Smooth muscle cell (in vitro differentiated cells): ENCODE measurements around the gene MAP4K4. TPM values are rescaled to one million over a fixed set of nuclear protein-coding genes. Genes with fewer than 3 reads are reported as not detected.
"Not testable (repeated sequence)": the region's sequence is repeated elsewhere in the genome, so short reads cannot be mapped to it uniquely, and the experiment has no call there.

Source experiments
- DNase-seq: peaks from one replicate; lab custom pipeline; 2025; ENCODE audit not compliant: unreplicated experiment; lab: John Stamatoyannopoulos, UW
- H2AFZ ChIP-seq: fragments of 200-600 bp; sonication (generic); 2 replicates; pipeline ENCODE4 v1.6.0; 2016; ENCODE audit warnings: antibody characterized with exemption, low read depth, mild to moderate bottlenecking
- H3F3A ChIP-seq: fragments of 200-600 bp; sonication (generic); 2 replicates; pipeline ENCODE4 v1.6.0; 2017; ENCODE audit warnings: antibody characterized with exemption, low read depth
- H3K27ac ChIP-seq: fragments of 200-600 bp; sonication (generic); 2 replicates; pipeline ENCODE4 v1.5.1; 2016; ENCODE audit warnings: low read depth, mild to moderate bottlenecking
- H3K27me3 ChIP-seq: fragments of 200-600 bp; sonication (generic); 2 replicates; pipeline ENCODE4 v1.6.1; 2016; ENCODE audit warnings: low read depth, mild to moderate bottlenecking
- H3K36me3 ChIP-seq: fragments of 200-600 bp; sonication (generic); 2 replicates; pipeline ENCODE4 v1.5.1; 2016; ENCODE audit warnings: low read depth
- H3K4me1 ChIP-seq: fragments of 200-600 bp; sonication (generic); 2 replicates; pipeline ENCODE4 v1.5.1; 2016; ENCODE audit warnings: low read depth
- H3K4me2 ChIP-seq: fragments of 200-600 bp; sonication (generic); 2 replicates; pipeline ENCODE4 v1.6.0; 2016; ENCODE audit warnings: mild to moderate bottlenecking
- H3K4me3 ChIP-seq: fragments of 200-600 bp; sonication (generic); 2 replicates; pipeline ENCODE4 v1.5.1; 2016; ENCODE audit warnings: mild to moderate bottlenecking
- H3K79me2 ChIP-seq: fragments of 200-600 bp; sonication (generic); 2 replicates; pipeline ENCODE4 v1.6.0; 2016; ENCODE audit warnings: low read depth, mild to moderate bottlenecking
- H3K9ac ChIP-seq: fragments of 200-600 bp; sonication (generic); 2 replicates; pipeline ENCODE4 v1.6.0; 2016; ENCODE audit warnings: low read depth
- H3K9me3 ChIP-seq: fragments of 200-600 bp; sonication (generic); replicated peaks from 2 replicates; pipeline ENCODE4 v1.5.1; 2016; ENCODE audit warnings: low read depth
- H4K20me1 ChIP-seq: fragments of 200-600 bp; sonication (generic); 2 replicates; pipeline ENCODE4 v1.6.0; 2016; ENCODE audit warnings: low read depth
- CTCF ChIP-seq: fragments of 200-600 bp; sonication (generic); IDR thresholded peaks from 2 replicates; pipeline ENCODE4 v1.5.1; 2017; ENCODE audit warnings: borderline replicate concordance, mild to moderate bottlenecking, antibody characterized with exemption; ENCODE audit not compliant: insufficient read depth, poor library complexity, severe bottlenecking
- WGBS: methylation state at CpG from one replicate; pipeline ENCODE4 v1.1.7; 2016; ENCODE audit warnings: low lambda C conversion rate; 5-methylcytosine and 5-hydroxymethylcytosine counted together
- polyA plus RNA-seq: library from polyadenylated mRNA; unstranded; fragments of >200 nt; fragmentation: Nextera tagmentation; extraction: Ambion mirVana; gene quantifications from 2 replicates; pipeline ENCODE4 v1.2.1, GENCODE V29; 2016
- total RNA-seq: library from RNA; depleted of rRNA; stranded (reverse); fragments of >200 nt; gene quantifications from 2 replicates; pipeline ENCODE4 v1.2.3, GENCODE V29; 2014

Gene MAP4K4
- total and polyA plus RNA-seq, 2 experiments from 2014 or later: 68.9 to 107 TPM

- H3K9me3 ChIP-seq: no peaks in the 10 kb centered on the region
- H3K4me1 ChIP-seq: peaks cover 44% of the 10 kb centered on the region
- WGBS: 95% methylated on average over 1 of the region's 1 CpG
- H3K27me3 ChIP-seq: no peaks in the 10 kb centered on the region
- H4K20me1 ChIP-seq: peaks cover 83% of the 10 kb centered on the region
- H3K4me3 ChIP-seq: no peak overlapping the region
- H2AFZ ChIP-seq: no peak overlapping the region
- H3F3A ChIP-seq: peaks cover 13% of the 10 kb centered on the region
- no peak overlapping the region for H3K4me2 ChIP-seq
- no peak for DNase-seq
- peak overlapping the region; percentile 21 for H3K27ac ChIP-seq
- peaks cover 80% of the 10 kb centered on the region for H3K79me2 ChIP-seq
- no peak overlapping the region for H3K9ac ChIP-seq
- no peaks in the 10 kb centered on the region for H3K36me3 ChIP-seq
- TF ChIP-seq CTCF: no peak
These were observed 47.3 kb downstream of the MAP4K4 start for GRCh38 chr2:101744832-101745231.

DNA sequence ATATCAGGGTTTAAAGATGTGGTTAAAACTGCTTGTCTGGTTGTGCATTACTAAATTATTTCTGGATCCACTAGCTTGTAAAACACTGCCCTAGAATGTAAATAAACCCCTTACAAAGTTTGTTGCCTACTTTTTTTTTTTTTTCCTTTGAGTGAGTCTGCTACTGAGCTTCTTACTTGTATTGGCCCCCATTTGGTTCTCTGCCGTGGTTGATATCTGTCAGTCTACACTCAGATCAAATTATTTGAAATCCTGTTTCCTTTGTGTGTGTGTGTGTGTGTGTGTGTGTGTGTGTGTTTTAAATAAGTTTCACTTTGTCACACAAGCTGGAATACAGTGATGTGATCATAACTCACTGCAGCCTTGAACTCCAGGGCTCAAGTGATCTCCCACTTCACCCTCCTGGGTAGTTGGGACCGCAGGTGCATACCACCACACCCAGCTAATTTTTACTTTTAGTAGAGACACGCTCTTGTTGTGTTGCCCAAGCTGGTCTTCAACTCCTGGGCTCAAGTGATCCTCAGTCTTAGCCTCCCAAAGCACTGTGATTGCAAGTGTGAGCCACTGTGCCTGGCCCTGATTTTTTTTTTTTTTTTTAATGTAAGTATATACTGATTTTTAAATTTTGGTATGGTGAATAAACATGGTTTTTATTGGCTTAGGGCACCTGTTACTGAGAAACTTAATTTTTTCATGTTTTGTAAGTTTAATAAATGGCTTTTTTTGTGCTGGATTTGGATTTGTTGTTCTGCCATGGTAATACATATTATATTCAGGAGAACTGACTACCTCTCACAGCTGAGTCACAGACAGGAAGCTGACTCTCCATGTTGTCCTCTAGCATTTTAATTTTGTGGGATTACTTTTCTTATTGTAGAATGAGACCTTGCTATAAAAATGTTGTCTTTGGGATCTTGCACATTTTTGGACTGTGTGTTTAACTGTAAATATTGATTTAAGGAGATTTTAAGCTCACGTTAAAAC is 48.5 kb downstream of the MAP4K4 start:
- Histone ChIP-seq H3K4me3 (no peak overlapping the region), H3F3A (peaks cover 9% of the 10 kb centered on the region), H3K9me3 (no peaks in the 10 kb centered on the region), H3K27ac (peak overlapping the region; percentile 94), H3K4me2 (peak overlapping the region; percentile 71), H3K79me2 (peaks cover 78% of the 10 kb centered on the region), H4K20me1 (peaks cover 78% of the 10 kb centered on the region), H3K4me1 (peaks cover 46% of the 10 kb centered on the region), H3K36me3 (no peaks in the 10 kb centered on the region), H2AFZ (no peak overlapping the region), H3K9ac (peak overlapping the region; percentile 60), H3K27me3 (no peaks in the 10 kb centered on the region)
- WGBS: 56% methylated on average over 4 of the region's 4 CpGs
- DNase-seq: no peak
- no peak for TF ChIP-seq CTCF

GRCh38 chr2:101748000-101748399 is 50.5 kb downstream of the MAP4K4 start:
- H2AFZ ChIP-seq: no peak overlapping the region
- H3F3A ChIP-seq: peaks cover 9% of the 10 kb centered on the region
- H3K4me1 ChIP-seq: peaks cover 39% of the 10 kb centered on the region
- no peaks in the 10 kb centered on the region for H3K9me3 ChIP-seq
- WGBS: 52% methylated on average over 1 of the region's 1 CpG
- H3K36me3 ChIP-seq: no peaks in the 10 kb centered on the region
- H4K20me1 ChIP-seq: peaks cover 80% of the 10 kb centered on the region
- peak overlapping the region; percentile 94 for H3K27ac ChIP-seq
- H3K79me2 ChIP-seq: peaks cover 80% of the 10 kb centered on the region
- H3K9ac ChIP-seq: no peak overlapping the region
- H3K4me3 ChIP-seq: no peak overlapping the region
- no peak for DNase-seq
- no peaks in the 10 kb centered on the region for H3K27me3 ChIP-seq
- TF ChIP-seq CTCF: no peak
- peak overlapping the region; percentile 71 for H3K4me2 ChIP-seq

DNA sequence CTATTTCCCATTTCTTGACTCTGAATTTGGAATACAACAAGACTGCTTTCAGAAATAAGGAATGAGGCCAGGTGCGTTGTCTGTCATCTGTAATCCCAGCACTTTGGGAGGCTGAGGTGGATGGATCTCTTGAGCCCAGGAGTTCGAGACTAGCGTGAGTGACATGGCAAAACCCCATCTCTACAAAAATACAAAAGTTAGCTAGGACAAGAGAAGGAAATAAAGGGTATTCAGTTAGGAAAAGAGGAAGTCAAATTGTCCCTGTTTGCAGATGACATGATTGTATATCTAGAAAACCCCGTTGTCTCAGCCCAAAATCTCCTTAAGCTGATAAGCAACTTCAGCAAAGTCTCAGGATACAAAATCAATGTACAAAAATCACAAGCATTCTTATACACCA is 51.0 kb downstream of the MAP4K4 start:
- WGBS: 90% methylated on average over 4 of the region's 4 CpGs
- H3K4me3 ChIP-seq, H3K9ac ChIP-seq, H3K27me3 ChIP-seq, H3F3A ChIP-seq, H3K36me3 ChIP-seq, DNase-seq, H2AFZ ChIP-seq, H3K4me2 ChIP-seq, H3K9me3 ChIP-seq: not testable (repeated sequence)
- Histone ChIP-seq H3K4me1 (peaks cover 40% of the 10 kb centered on the region), H3K79me2 (peaks cover 80% of the 10 kb centered on the region), H3K27ac (peak overlapping the region; percentile 94), H4K20me1 (peaks cover 80% of the 10 kb centered on the region)
